HG02588 (cell line): ENCODE results near the gene TELO2.

Experiments
- ATAC-seq: cut with Tn5 transposase; IDR thresholded peaks from one replicate; pipeline ENCODE4 v1.9.1; 2021; ENCODE audit warnings: mild to moderate bottlenecking, moderate library complexity; ENCODE audit not compliant: unreplicated experiment

The TELO2 gene

DNA sequence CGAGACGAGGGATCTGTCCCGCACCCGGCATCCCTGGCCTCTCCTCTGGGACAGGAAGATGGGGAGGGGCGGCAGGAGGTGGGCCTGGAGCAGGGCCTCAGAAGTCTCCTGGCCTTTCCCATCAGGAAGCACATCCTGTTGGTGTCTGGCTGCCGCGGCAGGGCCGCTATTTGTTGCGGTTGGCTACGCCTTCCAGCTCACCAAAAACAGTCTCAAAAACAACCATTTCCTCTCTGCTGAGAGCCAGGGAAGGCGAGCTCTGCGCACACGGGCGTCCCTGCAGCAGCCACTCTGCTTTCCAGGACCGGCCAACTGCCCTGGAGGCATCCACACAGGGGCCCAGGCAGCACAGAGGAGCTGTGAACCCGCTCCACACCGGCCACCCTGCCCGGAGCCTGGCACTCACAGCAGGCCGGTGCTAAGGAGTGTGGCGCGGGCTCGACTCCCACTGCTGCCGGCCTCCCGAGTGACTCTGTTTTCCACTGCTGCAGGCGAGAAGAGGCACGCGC, 40.3 kb downstream of the TELO2 start, which contains the start of gene TMEM204:
Gene TMEM204, plus strand, starts transcription at position 224 of the 509 bp plus-strand sequence. CDS start 610 bp downstream, outside the sequence.
- no peak for ATAC-seq

DNA sequence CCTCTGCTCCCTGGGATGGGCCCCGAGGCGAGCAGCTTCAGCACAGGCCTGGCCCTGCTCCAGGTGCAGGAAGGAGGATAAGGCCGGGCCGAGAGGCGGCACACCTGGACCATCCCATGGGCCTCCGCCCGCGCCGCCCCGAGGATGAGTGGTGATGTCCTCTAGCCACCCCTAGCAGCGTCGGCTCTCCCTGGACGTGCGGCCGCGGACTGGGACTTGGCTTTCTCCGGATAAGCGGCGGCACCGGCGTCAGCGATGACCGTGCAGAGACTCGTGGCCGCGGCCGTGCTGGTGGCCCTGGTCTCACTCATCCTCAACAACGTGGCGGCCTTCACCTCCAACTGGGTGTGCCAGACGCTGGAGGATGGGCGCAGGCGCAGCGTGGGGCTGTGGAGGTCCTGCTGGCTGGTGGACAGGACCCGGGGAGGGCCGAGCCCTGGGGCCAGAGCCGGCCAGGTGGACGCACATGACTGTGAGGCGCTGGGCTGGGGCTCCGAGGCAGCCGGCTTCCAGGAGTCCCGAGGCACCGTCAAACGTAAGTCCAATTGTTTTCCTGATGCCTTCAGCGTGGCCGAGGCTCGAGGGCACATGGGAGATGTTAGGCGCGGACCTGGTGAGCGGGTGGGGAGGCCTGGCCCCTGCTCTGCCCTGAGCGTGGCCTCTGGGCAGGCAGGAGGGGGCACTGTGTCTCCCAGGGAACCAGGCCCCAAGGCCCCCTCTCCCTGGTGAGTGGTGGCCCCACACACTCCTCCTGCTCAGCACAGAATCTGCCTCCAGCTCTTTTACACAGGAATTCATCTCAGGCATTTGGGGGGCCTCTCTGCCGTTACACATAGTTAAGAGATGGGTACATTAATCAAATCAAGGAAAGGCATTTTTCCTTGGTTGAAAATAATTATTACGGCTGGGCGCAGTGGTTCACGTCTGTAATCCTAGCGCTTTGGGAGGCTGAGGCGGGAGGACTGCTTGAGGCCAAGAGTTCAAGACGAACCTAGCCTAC, 41.2 kb downstream of the TELO2 start:
- no peak for ATAC-seq

DNA sequence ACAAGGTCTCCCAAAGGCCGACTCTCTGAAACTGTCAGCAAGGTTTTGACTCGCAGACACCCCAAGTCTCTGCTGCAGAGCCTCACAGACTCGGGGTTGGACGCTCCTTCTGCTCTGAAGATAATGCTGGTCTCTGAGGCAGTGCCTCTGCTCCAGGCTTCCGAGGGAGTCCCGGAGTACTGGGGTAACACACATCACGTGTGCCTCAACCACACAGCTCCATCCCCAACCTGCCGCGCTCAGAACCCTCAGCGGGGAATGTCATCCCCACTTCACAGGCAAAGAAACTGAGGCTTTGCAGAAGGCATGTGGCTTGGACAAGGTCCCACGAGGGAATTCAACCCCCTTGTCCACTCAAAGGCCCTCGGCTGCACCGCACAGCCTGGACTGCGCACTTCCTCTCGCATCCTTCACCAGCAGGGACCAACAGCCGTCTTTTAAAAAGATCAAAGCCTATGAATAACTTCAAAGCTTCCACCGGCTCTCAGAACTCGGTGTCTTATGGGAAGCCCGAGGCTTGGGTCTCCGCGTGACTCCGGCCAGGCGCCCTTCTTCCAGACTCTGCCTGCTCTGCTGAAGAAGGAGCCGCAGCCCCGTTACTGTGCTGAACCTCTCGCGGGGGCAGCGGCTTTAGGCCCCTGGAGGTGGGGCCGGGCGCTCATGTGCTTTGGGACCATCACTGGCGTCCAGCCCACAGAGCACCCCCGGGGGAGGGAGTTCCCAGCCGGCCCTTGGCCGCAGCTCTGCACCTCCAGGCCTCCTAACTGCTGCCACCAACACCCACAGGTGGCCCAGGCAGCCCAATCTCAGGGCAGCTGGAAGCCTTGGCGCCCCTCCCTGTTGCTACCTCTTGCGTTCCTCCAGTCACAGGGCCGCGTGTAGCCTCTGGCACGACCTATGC, 42.5 kb downstream of the TELO2 start:
- no peak for ATAC-seq

GRCh38 chr16:1536601-1537000, 43.4 kb downstream of the TELO2 start:
- ATAC-seq = no peak

GRCh38 chr16:1537138-1537577, 44.0 kb downstream of the TELO2 start:
- ATAC-seq = no peak

GRCh38 chr16:1537763-1538289, 44.7 kb downstream of the TELO2 start:
- no peak for ATAC-seq

DNA sequence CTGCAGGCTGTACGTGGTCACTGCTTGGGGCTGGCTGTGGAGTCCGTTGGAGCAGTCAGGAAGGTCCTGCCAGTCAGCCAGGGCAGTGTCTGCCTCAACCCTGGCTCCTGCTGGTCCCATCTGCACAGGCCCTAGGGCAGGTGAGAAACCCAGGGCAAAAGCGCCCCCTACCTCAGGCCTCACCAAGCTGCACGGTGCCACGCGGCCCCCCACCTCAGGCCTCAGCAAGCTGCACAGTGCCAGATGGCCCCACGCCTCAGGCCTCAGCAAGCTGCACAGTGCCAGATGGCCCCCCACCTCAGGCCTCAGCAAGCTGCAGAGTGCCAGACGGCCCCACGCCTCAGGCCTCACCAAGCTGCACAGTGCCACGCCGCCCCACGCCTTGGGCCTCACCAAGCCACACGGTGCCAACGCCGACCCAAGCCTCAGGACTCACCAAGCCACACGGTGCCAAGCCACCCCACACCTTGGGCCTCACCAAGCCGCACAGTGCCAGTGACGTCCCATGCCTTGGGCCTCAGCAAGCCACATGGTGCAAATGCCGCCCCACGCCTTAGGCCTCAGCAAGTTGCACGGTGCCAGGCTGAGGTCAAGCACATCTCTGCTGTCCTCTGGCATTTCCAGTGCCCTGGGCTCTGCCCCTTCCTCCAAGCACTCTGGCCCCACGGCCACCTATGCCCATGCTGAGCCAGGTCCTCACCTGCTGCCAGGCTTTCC, 45.8 kb downstream of the TELO2 start:
- ATAC-seq = no peak

DNA sequence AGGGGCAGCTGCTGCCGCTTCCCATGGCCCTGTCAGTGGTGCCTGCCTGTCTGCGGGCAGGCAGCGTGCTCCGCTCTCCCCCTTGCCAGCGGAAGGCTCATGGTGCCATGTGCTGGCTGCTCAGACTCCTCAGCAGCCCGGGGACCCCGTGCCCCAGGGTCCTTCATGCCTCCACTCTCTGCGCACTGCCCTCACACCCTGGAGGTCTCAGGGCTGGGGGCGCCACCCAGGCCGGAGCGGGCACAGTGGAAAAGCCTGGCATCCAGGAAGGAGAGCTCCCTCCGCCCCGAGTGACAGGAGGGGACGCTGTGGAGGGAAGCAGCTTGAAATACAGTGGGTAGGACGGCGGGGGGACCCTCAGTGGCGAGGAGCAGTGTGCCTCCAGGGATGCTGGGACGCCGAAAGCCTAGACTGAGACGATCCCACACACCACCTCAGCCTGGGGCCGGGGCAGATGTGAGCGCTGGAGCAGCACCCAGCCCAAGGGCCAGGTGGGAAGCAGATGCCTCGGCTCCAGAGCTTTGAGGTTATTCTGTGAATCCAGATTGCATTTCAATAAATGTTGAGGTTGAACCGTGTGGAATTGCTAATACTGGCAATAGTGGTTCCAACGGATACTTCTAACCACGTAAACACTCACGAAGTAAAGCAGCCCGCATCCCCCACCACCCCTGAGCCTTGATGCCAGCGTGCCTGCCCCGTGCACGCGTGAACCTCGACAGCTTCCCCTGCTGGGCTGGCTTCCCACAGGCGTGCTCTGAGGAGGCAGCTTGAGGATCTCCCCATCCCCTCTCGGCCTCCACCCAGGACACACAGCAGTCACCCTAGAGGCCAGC, 46.8 kb downstream of the TELO2 start:
- ATAC-seq = no peak

DNA sequence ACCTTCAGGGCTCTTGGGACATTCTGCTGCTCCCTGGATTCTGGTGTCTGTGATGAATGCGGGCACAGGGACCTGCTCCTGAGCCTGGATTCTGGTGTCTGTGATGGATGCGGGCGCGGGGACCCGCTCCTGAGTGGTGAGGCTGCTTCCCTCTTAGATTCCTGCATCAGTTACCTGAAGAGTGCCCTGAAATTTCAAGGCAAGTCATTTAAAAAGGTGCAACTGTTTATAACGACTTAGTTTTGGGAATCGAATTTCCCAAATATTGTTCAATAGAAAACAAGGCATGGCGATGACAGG, 47.3 kb downstream of the TELO2 start:
- no peak for ATAC-seq

- no peak for ATAC-seq
Measured at GRCh38 chr16:1541293-1542165, 48.4 kb downstream of the TELO2 start.

GRCh38 chr16:1542166-1542500, 49.0 kb downstream of the TELO2 start:
- ATAC-seq = no peak

GRCh38 chr16:1542533-1542932, 49.4 kb downstream of the TELO2 start:
- ATAC-seq = no peak

- no peak for ATAC-seq
Measured at GRCh38 chr16:1543085-1543896, 50.1 kb downstream of the TELO2 start.

- ATAC-seq = no peak
Measured at GRCh38 chr16:1545044-1546040, 52.2 kb downstream of the TELO2 start.

GRCh38 chr16:1546430-1546829, 53.3 kb downstream of the TELO2 start:
- ATAC-seq = no peak

GRCh38 chr16:1548233-1548632, 55.1 kb downstream of the TELO2 start:
- no peak for ATAC-seq

DNA sequence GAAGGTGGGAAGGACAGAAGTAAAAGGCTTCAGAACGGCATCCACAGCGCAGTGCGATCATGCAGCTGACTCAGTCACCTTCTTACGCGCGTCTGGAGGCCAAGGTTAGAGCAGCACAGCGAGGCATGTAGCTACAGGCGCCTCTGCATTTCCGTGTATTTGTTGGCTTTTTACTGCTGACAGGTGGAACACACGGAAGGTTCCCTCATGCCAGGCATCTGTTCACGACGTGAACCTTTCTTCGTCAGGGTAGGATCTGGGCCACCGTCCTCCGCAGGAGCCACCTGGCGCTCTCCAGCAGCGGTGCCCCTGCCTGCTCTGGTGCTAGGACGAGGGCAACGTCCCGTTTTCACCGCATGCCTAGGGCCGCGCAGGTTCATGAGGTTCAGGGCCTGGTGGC, 55.6 kb downstream of the TELO2 start:
- no peak for ATAC-seq
